Measurements from ENCODE around the gene GSK3B. TPM values are rescaled to one million over a fixed set of nuclear protein-coding genes. Genes with fewer than 3 reads are reported as not detected.

The GSK3B gene
- total RNA-seq, 5 donors from 2014 or later (not counting 1 experiment from before 2014, with no cell fraction given), result 30.5 to 47.9 (median 32.7) TPM

- Mint-ChIP-seq H3K36me3 (peaks cover 14% of the 10 kb centered on the region), H3K4me3 (no peak overlapping the region), H3K9me3 (no peaks in the 10 kb centered on the region), H3K27me3 (no peaks in the 10 kb centered on the region), H3K4me1 (peaks cover 1 to 4% (median 3%) of the 10 kb centered on the region in 3 donors), H3K27ac (no peak overlapping the region)
- Histone ChIP-seq H3K4me3 (ENCODE audit: control insufficient read depth in 1 of 2, extremely low read depth in 1 of 2, low read length in 1 of 2) (no peak overlapping the region), H3K36me3 (ENCODE audit: control insufficient read depth in 2 of 2, extremely low read depth in 1 of 2, insufficient read depth in 1 of 2, low read length in 1 of 2) (peaks cover 4 to 8% of the 10 kb centered on the region in 2 donors), H3K27me3 (replicated peaks in 1 of 2; ENCODE audit: control insufficient read depth in 2 of 2, extremely low read depth in 1 of 2, insufficient read depth in 2 of 2, low read length in 1 of 2) (no peaks in the 10 kb centered on the region), H3K9me3 (no peaks in the 10 kb centered on the region), H3K27ac (ENCODE audit: low read length) (no peak overlapping the region), H3K4me1 (ENCODE audit: control insufficient read depth in 1 of 2, extremely low read depth in 1 of 2, insufficient read depth in 2 of 2, low read length in 2 of 2) (no peaks in the 10 kb centered on the region)
- DNase-seq (no peak), ATAC-seq (replicated peaks in 1 of 4) (no peak)
- CTCF ChIA-PET, result interaction anchor here in 1 of 2 donors (0.9 kb wide), 1 partner anchor 23 kb away, joined by 3 read pairs; no protein-coding TSS in a partner anchor
- POLR2A ChIA-PET, result interaction anchor here in 1 of 2 donors (0.5 kb wide), 1 partner anchor 72 kb away, joined by 3 read pairs; no protein-coding TSS in a partner anchor
- WGBS (ENCODE audit: insufficient coverage), result 88% methylated on average over 1 of the region's 1 CpG
Measured at GRCh38 chr3:119825820-119826219, 268.4 kb downstream of the GSK3B start.

- Histone ChIP-seq H3K4me1 (ENCODE audit: control insufficient read depth in 1 of 2, extremely low read depth in 1 of 2, insufficient read depth in 2 of 2, low read length in 2 of 2) (no peaks in the 10 kb centered on the region), H3K27ac (ENCODE audit: low read length) (no peak overlapping the region), H3K27me3 (replicated peaks in 1 of 2; ENCODE audit: control insufficient read depth in 2 of 2, extremely low read depth in 1 of 2, insufficient read depth in 2 of 2, low read length in 1 of 2) (peaks cover 0 to 23% of the 10 kb centered on the region in 2 experiments), H3K4me3 (ENCODE audit: control insufficient read depth in 1 of 2, extremely low read depth in 1 of 2, low read length in 1 of 2) (no peak overlapping the region), H3K36me3 (ENCODE audit: control insufficient read depth in 2 of 2, extremely low read depth in 1 of 2, insufficient read depth in 1 of 2, low read length in 1 of 2) (peaks cover 0 to 4% of the 10 kb centered on the region in 2 donors), H3K9me3 (no peaks in the 10 kb centered on the region)
- 100% methylated on average over 1 of the region's 2 CpGs for WGBS (ENCODE audit: insufficient coverage)
- ChIA-PET POLR2A (interaction anchor here in 1 of 2 donors (0.6 to 0.7 kb wide), 2 partner anchors 80 to 328 kb away, joined by 4 to 8 read pairs; no protein-coding TSS in a partner anchor), CTCF (interaction anchor here (0.7 to 1.5 kb wide), 5 partner anchors 10 to 975 kb away, joined by 3 to 4 read pairs (median 3); no protein-coding TSS in a partner anchor)
- Mint-ChIP-seq H3K4me3 (no peak overlapping the region), H3K4me1 (peaks cover 0 to 4% (median 3%) of the 10 kb centered on the region in 3 donors), H3K27me3 (peaks cover 0 to 4% of the 10 kb centered on the region in 2 donors), H3K27ac (no peak overlapping the region), H3K9me3 (no peaks in the 10 kb centered on the region), H3K36me3 (no peaks in the 10 kb centered on the region)
- DNase-seq, result no peak
- no peak for ATAC-seq (replicated peaks in 1 of 4)
Measured at GRCh38 chr3:119819806-119820205, 274.4 kb downstream of the GSK3B start.

GRCh38 chr3:119818937-119819336 lies 275.3 kb downstream of the GSK3B start:
- ATAC-seq (replicated peaks in 1 of 4) (no peak), DNase-seq (no peak)
- Histone ChIP-seq H3K9me3 (no peaks in the 10 kb centered on the region), H3K27ac (ENCODE audit: low read length) (no peak overlapping the region), H3K4me3 (ENCODE audit: control insufficient read depth in 1 of 2, extremely low read depth in 1 of 2, low read length in 1 of 2) (no peak overlapping the region), H3K4me1 (ENCODE audit: control insufficient read depth in 1 of 2, extremely low read depth in 1 of 2, insufficient read depth in 2 of 2, low read length in 2 of 2) (no peaks in the 10 kb centered on the region), H3K27me3 (replicated peaks in 1 of 2; ENCODE audit: control insufficient read depth in 2 of 2, extremely low read depth in 1 of 2, insufficient read depth in 2 of 2, low read length in 1 of 2) (peaks cover 0 to 23% of the 10 kb centered on the region in 2 experiments), H3K36me3 (ENCODE audit: control insufficient read depth in 2 of 2, extremely low read depth in 1 of 2, insufficient read depth in 1 of 2, low read length in 1 of 2) (no peaks in the 10 kb centered on the region)
- ChIA-PET POLR2A (interaction anchor here (0.6 kb wide), 3 partner anchors 12 to 369 kb away, joined by 3 to 4 read pairs (median 4); no protein-coding TSS in a partner anchor), CTCF (interaction anchor here (0.6 to 1.5 kb wide), 4 partner anchors 9 to 599 kb away, joined by 3 read pairs; no protein-coding TSS in a partner anchor)
- Mint-ChIP-seq H3K27ac (no peak overlapping the region), H3K4me3 (no peak overlapping the region), H3K36me3 (no peaks in the 10 kb centered on the region), H3K27me3 (peaks cover 0 to 4% of the 10 kb centered on the region in 2 donors), H3K9me3 (no peaks in the 10 kb centered on the region), H3K4me1 (peaks cover 0 to 4% (median 3%) of the 10 kb centered on the region in 3 donors)
- WGBS (ENCODE audit: insufficient coverage), result no CpG with 5 or more reads among the region's 2 CpGs

GRCh38 chr3:119817583-119818363 lies 276.5 kb downstream of the GSK3B start:
- Histone ChIP-seq H3K27ac (ENCODE audit: low read length) (no peak overlapping the region), H3K4me3 (ENCODE audit: control insufficient read depth in 1 of 2, extremely low read depth in 1 of 2, low read length in 1 of 2) (no peak overlapping the region), H3K4me1 (ENCODE audit: control insufficient read depth in 1 of 2, extremely low read depth in 1 of 2, insufficient read depth in 2 of 2, low read length in 2 of 2) (no peaks in the 10 kb centered on the region), H3K27me3 (replicated peaks in 1 of 2; ENCODE audit: control insufficient read depth in 2 of 2, extremely low read depth in 1 of 2, insufficient read depth in 2 of 2, low read length in 1 of 2) (peaks cover 0 to 23% of the 10 kb centered on the region in 2 experiments), H3K9me3 (no peaks in the 10 kb centered on the region), H3K36me3 (ENCODE audit: control insufficient read depth in 2 of 2, extremely low read depth in 1 of 2, insufficient read depth in 1 of 2, low read length in 1 of 2) (no peaks in the 10 kb centered on the region)
- Mint-ChIP-seq H3K9me3 (no peaks in the 10 kb centered on the region), H3K4me3 (no peak overlapping the region), H3K27ac (no peak overlapping the region), H3K4me1 (peaks cover 0 to 4% (median 3%) of the 10 kb centered on the region in 3 donors), H3K36me3 (no peaks in the 10 kb centered on the region), H3K27me3 (peaks cover 0 to 4% of the 10 kb centered on the region in 2 donors)
- ATAC-seq (replicated peaks in 1 of 4) (no peak), DNase-seq (no peak)
- 59% methylated on average over 4 of the region's 13 CpGs for WGBS (ENCODE audit: insufficient coverage)
- ChIA-PET POLR2A (no interaction called here), CTCF (interaction anchor here in 1 of 2 donors (0.6 kb wide), 1 partner anchor 127 kb away, joined by 3 read pairs; no protein-coding TSS in a partner anchor)

- ATAC-seq (replicated peaks in 1 of 4) (no peak), DNase-seq (no peak)
- H3K36me3 Mint-ChIP-seq, result no peaks in the 10 kb centered on the region
- no peaks in the 10 kb centered on the region for H3K9me3 Mint-ChIP-seq
- Histone ChIP-seq H3K36me3 (ENCODE audit: control insufficient read depth in 2 of 2, extremely low read depth in 1 of 2, insufficient read depth in 1 of 2, low read length in 1 of 2) (no peaks in the 10 kb centered on the region), H3K27me3 (replicated peaks in 1 of 2; ENCODE audit: control insufficient read depth in 2 of 2, extremely low read depth in 1 of 2, insufficient read depth in 2 of 2, low read length in 1 of 2) (peaks cover 0 to 23% of the 10 kb centered on the region in 2 experiments), H3K9me3 (no peaks in the 10 kb centered on the region), H3K4me3 (ENCODE audit: control insufficient read depth in 1 of 2, extremely low read depth in 1 of 2, low read length in 1 of 2) (no peak overlapping the region), H3K27ac (ENCODE audit: low read length) (no peak overlapping the region), H3K4me1 (ENCODE audit: control insufficient read depth in 1 of 2, extremely low read depth in 1 of 2, insufficient read depth in 2 of 2, low read length in 2 of 2) (no peaks in the 10 kb centered on the region)
- H3K27ac Mint-ChIP-seq, result no peak overlapping the region
- peaks cover 0 to 4% (median 3%) of the 10 kb centered on the region in 3 donors for H3K4me1 Mint-ChIP-seq
- ChIA-PET CTCF (interaction anchor here in 1 of 2 donors (0.7 kb wide), 1 partner anchor 41 kb away, joined by 3 read pairs; no protein-coding TSS in a partner anchor), POLR2A (no interaction called here)
- no peak overlapping the region for H3K4me3 Mint-ChIP-seq
- H3K27me3 Mint-ChIP-seq, result peaks cover 0 to 4% of the 10 kb centered on the region in 2 donors
- WGBS (ENCODE audit: insufficient coverage), result 97% methylated on average over 11 of the region's 12 CpGs
Measured at GRCh38 chr3:119817071-119817470, 277.2 kb downstream of the GSK3B start.

- no peaks in the 10 kb centered on the region for H3K36me3 Mint-ChIP-seq
- H3K36me3 ChIP-seq (ENCODE audit: control insufficient read depth in 2 of 2, extremely low read depth in 1 of 2, insufficient read depth in 1 of 2, low read length in 1 of 2), result no peaks in the 10 kb centered on the region
- H3K9me3 Mint-ChIP-seq, result no peaks in the 10 kb centered on the region
- peaks cover 2% of the 10 kb centered on the region in 3 donors for H3K4me1 Mint-ChIP-seq
- H3K9me3 ChIP-seq, result no peaks in the 10 kb centered on the region
- POLR2A ChIA-PET, result no interaction called here
- peaks cover 0 to 23% of the 10 kb centered on the region in 2 experiments for H3K27me3 ChIP-seq (replicated peaks in 1 of 2; ENCODE audit: control insufficient read depth in 2 of 2, extremely low read depth in 1 of 2, insufficient read depth in 2 of 2, low read length in 1 of 2)
- H3K4me1 ChIP-seq (ENCODE audit: control insufficient read depth in 1 of 2, extremely low read depth in 1 of 2, insufficient read depth in 2 of 2, low read length in 2 of 2), result peaks cover 0 to under 1% of the 10 kb centered on the region in 2 experiments
- no peak overlapping the region for H3K4me3 Mint-ChIP-seq
- ATAC-seq (replicated peaks in 1 of 4), result no peak
- no peak for DNase-seq
- H3K27me3 Mint-ChIP-seq, result peaks cover 0 to 4% of the 10 kb centered on the region in 2 donors
- H3K27ac ChIP-seq (ENCODE audit: low read length), result no peak overlapping the region
- no peak overlapping the region for H3K27ac Mint-ChIP-seq
- whole genome bisulfite sequencing (ENCODE audit: insufficient coverage), result 100% methylated on average over 1 of the region's 8 CpGs
- H3K4me3 ChIP-seq (ENCODE audit: control insufficient read depth in 1 of 2, extremely low read depth in 1 of 2, low read length in 1 of 2), result no peak overlapping the region
- CTCF ChIA-PET, result no interaction called here
Measured at GRCh38 chr3:119815716-119816115, 278.5 kb downstream of the GSK3B start.

Measured in T-cell (primary cell).